GM13976 (cell line): ENCODE data around the gene COL4A2.

Source experiments
- DNase-seq: peaks from one replicate; pipeline ENCODE4 v3.0.0; 2012; ENCODE audit warnings: low spot score
- CTCF ChIP-seq: IDR thresholded peaks from 2 replicates; pipeline ENCODE4 v1.5.1; 2012; ENCODE audit warnings: borderline replicate concordance, mild to moderate bottlenecking; ENCODE audit not compliant: insufficient read depth; ENCODE audit errors: extremely low read depth, missing control alignments, control extremely low read depth
- in situ Hi-C: fragments of 300-500 bp; cut with MboI; formaldehyde crosslinking; loops from one replicate; pipeline ENCODE4 v1.12.0; 2022; ENCODE audit warnings: low sequenced_read_pairs, mixed read lengths, inconsistent platforms; ENCODE audit not compliant: unreplicated experiment

Gene COL4A2

DNA sequence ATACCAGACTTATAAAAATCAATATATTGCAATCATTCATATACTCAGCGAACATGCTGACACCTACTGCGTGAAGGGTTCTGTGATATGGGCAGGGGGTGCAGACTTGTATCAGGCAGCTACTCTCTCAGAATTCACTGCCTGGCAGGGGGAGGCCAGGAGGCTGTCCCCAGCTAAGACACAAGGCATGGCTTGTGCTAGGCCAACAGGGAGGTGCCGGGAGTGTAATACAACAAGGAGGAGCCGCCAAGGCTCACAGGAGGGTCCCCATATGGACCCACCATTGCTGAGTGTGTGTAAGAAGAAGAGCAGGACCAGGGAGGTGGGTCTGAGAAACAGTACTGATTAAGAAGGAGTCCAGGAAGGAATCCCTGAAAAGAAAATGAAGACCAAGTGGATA, 97.2 kb downstream of the COL4A2 start:
- in situ Hi-C loops: no loop called here
- no peak for DNase-seq
- TF ChIP-seq CTCF: no peak

- DNase-seq: no peak
- in situ Hi-C loops: no loop called here
- no peak for TF ChIP-seq CTCF
These were observed 98.7 kb downstream of the COL4A2 start for GRCh38 chr13:110405597-110406450.

GRCh38 chr13:110407021-110407420, 99.9 kb downstream of the COL4A2 start:
- in situ Hi-C loops: no loop called here
- TF ChIP-seq CTCF: no peak
- no peak for DNase-seq

DNA sequence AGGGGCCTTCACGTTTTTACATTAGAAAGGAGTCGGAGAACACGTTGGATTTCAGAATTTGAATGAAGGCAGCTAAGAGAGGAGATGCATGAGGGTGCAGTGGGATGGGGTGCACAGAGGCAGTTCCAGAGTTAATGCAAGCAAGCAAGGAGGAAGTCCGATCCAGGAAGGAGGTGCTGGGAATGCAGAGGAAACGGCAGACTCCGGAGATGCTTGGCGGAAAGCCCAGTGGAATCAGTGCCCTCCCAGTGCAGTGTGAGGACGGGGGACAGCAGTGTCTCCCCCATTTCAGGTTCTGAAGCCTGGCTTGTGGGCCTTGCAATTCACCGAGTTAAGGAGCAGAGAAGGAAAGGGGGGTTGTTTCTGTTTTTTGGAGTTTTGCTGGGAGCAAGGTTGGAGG, 100.4 kb downstream of the COL4A2 start:
- in situ Hi-C loops: no loop called here
- TF ChIP-seq CTCF: no peak
- DNase-seq: no peak

- in situ Hi-C loops: no loop called here
- no peak for TF ChIP-seq CTCF
- no peak for DNase-seq
These were observed 101.2 kb downstream of the COL4A2 start for GRCh38 chr13:110408286-110408685.

GRCh38 chr13:110409581-110409992, 102.5 kb downstream of the COL4A2 start:
- in situ Hi-C loops: no loop called here
- TF ChIP-seq CTCF: no peak
- no peak for DNase-seq
